Naive thymus-derived CD4-positive, alpha-beta T cell (primary cell): ENCODE data around the gene LRP2. TPM values are rescaled to one million over a fixed set of nuclear protein-coding genes. Genes with fewer than 3 reads are reported as not detected.

ENCODE experiments used
- ATAC-seq: fragments of 150-1000 bp; cut with Tn5 transposase; 2 replicates; pipeline ENCODE4 v1.10.0; 2021; ENCODE audit warnings: mild to moderate bottlenecking, moderate library complexity
- CTCF ChIA-PET: fragments of 350-600 bp; sonication (Branson Sonifier 250); formaldehyde crosslinking; loops from one replicate; lab custom pipeline; 2021; ENCODE audit warnings: antibody characterized with exemption; lab: Charles Lee
- POLR2A ChIA-PET: fragments of 350-600 bp; sonication (Branson Sonifier 250); formaldehyde crosslinking; loops from one replicate; lab custom pipeline; 2021; ENCODE audit warnings: antibody characterized with exemption, inconsistent platforms; lab: Charles Lee
- DNase-seq, 9 donors: peaks; one replicate each; pipeline versions ENCODE4 v3.0.0 to v3.0.0-alpha.2; 2020 to 2022; ENCODE audit warnings: mixed read lengths in 1 of 9
- H3K27ac ChIP-seq: one replicate; pipeline ENCODE4 v1.7.0; 2013; ENCODE audit warnings: mild to moderate bottlenecking, low read depth, low read length, moderate library complexity
- H3K27me3 ChIP-seq, 2 donors: one replicate each; pipeline ENCODE4 v1.7.0; 2013; ENCODE audit warnings: low read length in 2 of 2, mild to moderate bottlenecking in 2 of 2, moderate library complexity in 2 of 2; ENCODE audit not compliant: control insufficient read depth in 2 of 2, insufficient read depth in 2 of 2
- H3K36me3 ChIP-seq, 3 experiments: 1 replicate in 2 of 3; 2 replicates in 1 of 3; pipeline ENCODE4 v1.7.0; 2013; ENCODE audit warnings: low read length in 3 of 3, mild to moderate bottlenecking in 3 of 3, moderate library complexity in 1 of 3; ENCODE audit not compliant: insufficient read depth in 3 of 3, control insufficient read depth in 2 of 3
- H3K4me1 ChIP-seq, 2 donors: one replicate each; pipeline ENCODE4 v1.7.0; 2013; ENCODE audit warnings: low read length in 2 of 2, mild to moderate bottlenecking in 2 of 2, moderate library complexity in 1 of 2; ENCODE audit not compliant: control insufficient read depth in 2 of 2, insufficient read depth in 2 of 2
- H3K4me3 ChIP-seq: 2 replicates; pipeline ENCODE4 v1.7.0; 2013; ENCODE audit warnings: mild to moderate bottlenecking, low read length
- H3K9me3 ChIP-seq, 3 experiments: 1 replicate in 2 of 3; 2 replicates in 1 of 3; pipeline ENCODE4 v1.7.0; 2013; ENCODE audit warnings: low read length in 3 of 3; ENCODE audit not compliant: control insufficient read depth in 2 of 3
- H3K27ac Mint-ChIP-seq, 9 donors: one replicate each; pipeline ENCODE4 v1.8.0; 2020 to 2022; ENCODE audit warnings: mixed read lengths in 9 of 9, mild to moderate bottlenecking in 8 of 9, moderate library complexity in 5 of 9, inconsistent platforms in 2 of 9
- H3K27me3 Mint-ChIP-seq, 5 donors: one replicate each; pipeline ENCODE4 v1.8.0; 2021 to 2022; ENCODE audit warnings: mixed read lengths in 5 of 5, mild to moderate bottlenecking in 1 of 5
- H3K36me3 Mint-ChIP-seq, 5 donors: one replicate each; pipeline ENCODE4 v1.8.0; 2020 to 2022; ENCODE audit warnings: mixed read lengths in 5 of 5, mild to moderate bottlenecking in 3 of 5, inconsistent platforms in 1 of 5
- H3K4me1 Mint-ChIP-seq, 7 donors: one replicate each; pipeline ENCODE4 v1.8.0; 2020 to 2022; ENCODE audit warnings: mixed read lengths in 7 of 7, mild to moderate bottlenecking in 3 of 7, inconsistent platforms in 1 of 7
- H3K4me3 Mint-ChIP-seq, 10 donors: one replicate each; pipeline ENCODE4 v1.8.0; 2020 to 2022; ENCODE audit warnings: mild to moderate bottlenecking in 10 of 10, mixed read lengths in 10 of 10, moderate library complexity in 6 of 10, inconsistent platforms in 2 of 10
- H3K9me3 Mint-ChIP-seq, 11 donors: one replicate each; pipeline ENCODE4 v1.8.0; 2020 to 2022; ENCODE audit warnings: mixed read lengths in 11 of 11, mild to moderate bottlenecking in 4 of 11, inconsistent platforms in 1 of 11, moderate library complexity in 1 of 11
- intact Hi-C, 2 donors: fragments of 100-400 bp; cut with micrococcal nuclease; formaldehyde crosslinking; loops; one replicate each; pipeline ENCODE4 v1.15.1; 2023
- polyA plus RNA-seq, 2 donors: library from polyadenylated mRNA; unstranded; fragments of 300-500 nt; fragmentation: Illumina TruSeq; gene quantifications; one replicate each; pipeline ENCODE4 v1.2.3, GENCODE V29; 2021
- total RNA-seq, 6 experiments: library from RNA in 5 of 6; stranded (reverse) in 5 of 6; gene quantifications; 1 replicate in 5 of 6; 2 replicates in 1 of 6; pipeline ENCODE4 v1.2.3 and lab custom pipeline; 2021 to 2026

LRP2 gene
- total and polyA plus RNA-seq, 7 experiments from 2014 or later = 0.15 TPM; not detected in 6

DNA sequence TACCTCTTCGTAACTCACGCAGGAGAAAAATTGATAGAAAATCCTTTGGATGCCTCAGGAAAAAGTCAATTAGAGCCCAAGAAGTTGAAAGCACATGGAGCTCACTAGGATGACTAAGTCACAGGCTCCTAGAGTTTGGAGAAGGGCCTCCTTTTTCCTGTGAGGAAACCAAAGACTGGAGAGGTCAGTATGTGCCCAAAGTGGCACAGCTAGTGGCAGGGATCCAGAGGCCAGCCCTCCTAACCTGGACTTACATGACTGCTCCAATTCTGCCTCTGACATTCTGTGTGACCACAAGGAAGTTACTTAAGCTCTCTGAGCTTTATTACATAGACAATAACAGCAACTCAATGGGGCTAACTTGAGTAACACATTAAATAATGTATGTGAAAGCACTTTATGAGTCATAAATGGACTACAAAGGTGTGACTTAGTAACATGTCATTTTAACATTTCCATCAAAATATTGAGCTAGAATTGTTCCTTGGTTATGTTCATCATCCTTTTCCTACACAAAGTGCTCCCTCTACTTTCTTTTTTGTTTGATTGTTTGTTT lies 201.3 kb downstream of the LRP2 start:
- H3K27me3 Mint-ChIP-seq = peaks cover 6 to 20% (median 13%) of the 10 kb centered on the region in 5 donors
- no peak overlapping the region for H3K4me3 Mint-ChIP-seq
- intact Hi-C loops = no loop called here
- H3K9me3 ChIP-seq = no peaks in the 10 kb centered on the region
- H3K4me3 ChIP-seq = no peak overlapping the region
- H3K27ac Mint-ChIP-seq = no peak overlapping the region
- H3K9me3 Mint-ChIP-seq = no peaks in the 10 kb centered on the region
- H3K27me3 ChIP-seq = no peaks in the 10 kb centered on the region
- no peaks in the 10 kb centered on the region for H3K4me1 ChIP-seq
- ATAC-seq (no peak), DNase-seq (no peak)
- peaks cover 0 to 3% (median 0%) of the 10 kb centered on the region in 7 donors for H3K4me1 Mint-ChIP-seq
- CTCF ChIA-PET = no interaction called here
- no peaks in the 10 kb centered on the region for H3K36me3 Mint-ChIP-seq
- H3K36me3 ChIP-seq = no peaks in the 10 kb centered on the region
- no peak overlapping the region for H3K27ac ChIP-seq
- POLR2A ChIA-PET = no interaction called here

DNA sequence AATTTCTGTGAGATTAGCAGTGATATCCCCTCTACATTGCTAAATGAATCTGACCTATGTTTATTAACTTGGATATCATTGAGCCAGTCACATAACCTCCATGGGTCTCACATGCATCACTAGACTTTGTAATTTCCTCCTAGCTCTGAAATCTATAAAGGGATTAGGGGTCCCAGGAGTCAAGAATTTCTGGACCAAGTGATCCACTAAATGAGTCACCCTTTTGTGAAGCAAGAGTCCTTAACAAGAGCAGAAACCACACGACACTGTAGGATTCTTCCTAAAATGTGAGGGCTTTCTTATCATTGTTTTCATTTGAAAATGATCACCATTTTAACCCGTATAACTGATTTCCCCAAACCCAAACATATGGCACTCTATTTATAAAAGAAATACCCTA lies 202.6 kb downstream of the LRP2 start:
- Histone ChIP-seq H3K27me3 (no peaks in the 10 kb centered on the region), H3K4me3 (no peak overlapping the region), H3K4me1 (no peaks in the 10 kb centered on the region), H3K36me3 (no peaks in the 10 kb centered on the region), H3K27ac (no peak overlapping the region), H3K9me3 (no peaks in the 10 kb centered on the region)
- Mint-ChIP-seq H3K4me1 (peaks cover 0 to 3% (median 0%) of the 10 kb centered on the region in 7 donors), H3K9me3 (peaks cover 0 to 2% (median 0%) of the 10 kb centered on the region in 11 donors), H3K27ac (no peak overlapping the region), H3K4me3 (no peak overlapping the region), H3K27me3 (peaks cover 4 to 21% (median 6%) of the 10 kb centered on the region in 5 donors), H3K36me3 (no peaks in the 10 kb centered on the region)
- ChIA-PET POLR2A (no interaction called here), CTCF (no interaction called here)
- intact Hi-C loops = no loop called here
- DNase-seq (no peak), ATAC-seq (no peak)

DNA sequence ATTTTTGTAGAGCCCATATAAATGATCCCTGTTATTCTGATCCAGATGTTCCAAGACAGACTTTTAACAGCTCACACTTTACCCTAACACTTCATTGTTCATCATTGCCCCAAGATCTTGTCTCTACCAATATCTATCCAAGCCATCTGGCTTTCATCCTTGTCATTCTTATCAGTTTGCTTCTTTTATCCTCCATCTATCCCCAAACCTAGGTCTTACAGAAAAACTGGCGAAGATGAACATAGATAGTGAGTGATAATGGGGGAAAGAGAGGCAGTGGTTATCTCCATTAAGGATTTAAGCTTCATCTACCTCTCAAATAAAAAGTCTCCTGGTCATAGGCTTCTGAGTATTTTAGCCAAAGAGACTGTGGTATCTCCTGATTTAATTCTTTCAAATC lies 203.5 kb downstream of the LRP2 start:
- ChIA-PET POLR2A (no interaction called here), CTCF (no interaction called here)
- Mint-ChIP-seq H3K27ac (no peak overlapping the region), H3K27me3 (peaks cover 4 to 24% (median 6%) of the 10 kb centered on the region in 5 donors), H3K4me3 (no peak overlapping the region), H3K4me1 (peaks cover 0 to 3% (median 0%) of the 10 kb centered on the region in 7 donors), H3K36me3 (peaks cover 0 to 4% (median 3%) of the 10 kb centered on the region in 5 donors), H3K9me3 (peaks cover 0 to 9% (median 4%) of the 10 kb centered on the region in 11 donors)
- H3K27ac ChIP-seq = no peak overlapping the region
- no peak for DNase-seq
- no peaks in the 10 kb centered on the region for H3K27me3 ChIP-seq
- intact Hi-C loops = no loop called here
- H3K4me3 ChIP-seq = no peak overlapping the region
- H3K4me1 ChIP-seq = no peaks in the 10 kb centered on the region
- no peaks in the 10 kb centered on the region for H3K36me3 ChIP-seq
- no peaks in the 10 kb centered on the region for H3K9me3 ChIP-seq
- ATAC-seq = no peak

DNA sequence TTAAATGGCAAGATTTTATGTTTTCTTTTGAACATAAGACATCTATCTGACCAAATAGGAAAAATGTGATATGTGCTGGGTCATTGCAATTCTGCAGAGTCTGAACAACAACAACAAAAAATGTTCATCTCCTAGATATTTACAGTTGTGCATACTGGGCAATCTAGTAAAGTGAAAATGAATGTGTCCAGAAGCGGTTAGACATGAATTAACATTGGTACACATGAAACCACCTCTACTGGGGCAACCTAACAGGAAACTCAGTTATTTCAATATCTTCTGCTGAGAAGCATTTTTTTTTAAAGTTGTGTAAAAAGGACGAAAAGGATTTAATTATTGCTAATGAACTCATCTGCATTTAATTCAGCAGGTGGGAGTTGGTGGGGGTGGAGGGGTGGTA lies 216.1 kb downstream of the LRP2 start:
- Histone ChIP-seq H3K27me3 (no peaks in the 10 kb centered on the region), H3K4me1 (no peaks in the 10 kb centered on the region), H3K9me3 (no peaks in the 10 kb centered on the region), H3K27ac (no peak overlapping the region), H3K36me3 (no peaks in the 10 kb centered on the region), H3K4me3 (no peak overlapping the region)
- DNase-seq (no peak), ATAC-seq (no peak)
- Mint-ChIP-seq H3K36me3 (no peaks in the 10 kb centered on the region), H3K27ac (no peak overlapping the region), H3K27me3 (peaks cover 0 to 4% (median 0%) of the 10 kb centered on the region in 5 donors), H3K4me1 (peaks cover 0 to 1% (median 0%) of the 10 kb centered on the region in 7 donors), H3K4me3 (no peak overlapping the region), H3K9me3 (no peaks in the 10 kb centered on the region)
- POLR2A ChIA-PET = no interaction called here
- CTCF ChIA-PET = interaction anchor here (3.1 kb wide), 1 partner anchor 37 kb away, joined by 12 read pairs; no protein-coding TSS in a partner anchor
- intact Hi-C loops = no loop called here

DNA sequence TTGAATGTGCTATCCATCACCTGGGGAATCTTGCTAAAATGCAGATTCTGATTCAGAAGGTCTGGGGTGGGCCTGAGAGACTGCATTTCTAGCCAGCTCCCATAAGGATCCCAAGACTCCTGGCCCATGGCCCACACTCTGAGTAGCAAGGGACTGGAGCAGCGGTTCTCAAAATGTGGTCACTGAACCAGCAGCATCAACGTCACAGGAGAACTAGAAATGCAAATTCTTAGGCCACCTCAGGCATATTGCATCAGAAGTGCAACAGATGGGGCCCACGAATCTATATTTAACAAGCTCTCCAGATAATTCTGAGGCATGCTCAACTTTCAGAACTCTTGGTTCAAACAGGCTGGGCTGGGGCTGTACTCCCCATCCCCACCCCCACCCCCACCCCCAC lies 218.3 kb downstream of the LRP2 start:
- Mint-ChIP-seq H3K27me3 (peaks cover 0 to 4% (median 0%) of the 10 kb centered on the region in 5 donors), H3K36me3 (no peaks in the 10 kb centered on the region), H3K4me3 (no peak overlapping the region), H3K27ac (no peak overlapping the region), H3K9me3 (no peaks in the 10 kb centered on the region), H3K4me1 (peaks cover 0 to 1% (median 0%) of the 10 kb centered on the region in 7 donors)
- intact Hi-C loops = no loop called here
- ChIA-PET POLR2A (no interaction called here), CTCF (interaction anchor here (1.2 to 3.1 kb wide), 5 partner anchors 12 to 184 kb away, joined by 3 to 12 read pairs (median 4); no protein-coding TSS in a partner anchor)
- H3K9me3 ChIP-seq = no peaks in the 10 kb centered on the region
- no peaks in the 10 kb centered on the region for H3K36me3 ChIP-seq
- H3K27me3 ChIP-seq = no peaks in the 10 kb centered on the region
- H3K4me3 ChIP-seq = no peak overlapping the region
- H3K27ac ChIP-seq = no peak overlapping the region
- no peak for ATAC-seq
- DNase-seq = no peak
- no peaks in the 10 kb centered on the region for H3K4me1 ChIP-seq

DNA sequence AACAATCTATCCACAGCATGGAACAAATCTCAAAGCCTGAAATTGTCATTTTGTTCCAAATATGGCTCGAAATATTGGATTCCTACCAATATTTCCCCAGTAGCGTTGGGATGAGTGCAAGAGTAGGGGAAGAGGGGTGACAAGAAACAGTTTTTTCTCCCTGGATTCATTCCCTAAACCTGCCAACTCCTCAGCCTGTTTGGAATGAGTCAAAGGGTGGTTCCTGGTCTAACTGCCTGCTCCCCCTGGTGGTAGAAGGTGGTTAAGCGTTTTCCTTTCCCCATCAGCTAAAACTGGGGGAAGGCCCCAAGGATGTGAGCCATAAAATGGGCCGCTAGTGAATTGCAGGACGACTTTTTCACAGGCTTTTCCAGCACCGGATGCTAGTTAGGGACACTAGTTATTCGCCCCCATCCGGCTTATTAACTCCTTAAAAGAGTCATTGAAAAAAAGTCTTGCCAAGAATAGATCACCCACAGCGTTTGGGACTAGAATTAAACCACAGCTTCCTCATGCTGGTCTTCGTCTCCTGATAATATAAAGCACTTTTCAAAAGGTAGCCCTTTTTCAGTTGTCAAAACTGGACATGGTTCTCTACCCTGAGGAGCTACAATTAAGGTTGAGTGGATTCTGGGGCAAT lies 220.5 kb downstream of the LRP2 start:
- no peak overlapping the region for H3K4me3 ChIP-seq
- no peak overlapping the region for H3K4me3 Mint-ChIP-seq
- DNase-seq (peak; percentile 21 to 65 (median 49)), ATAC-seq (peak; percentile 73)
- H3K9me3 Mint-ChIP-seq = no peaks in the 10 kb centered on the region
- intact Hi-C loops = loop anchor here (1.0 kb wide), 2 partner anchors 33 to 181 kb away; no protein-coding TSS in a partner anchor
- no peaks in the 10 kb centered on the region for H3K27me3 ChIP-seq
- no peaks in the 10 kb centered on the region for H3K36me3 Mint-ChIP-seq
- no peak overlapping the region for H3K27ac Mint-ChIP-seq
- ChIA-PET CTCF (interaction anchor here (0.6 to 5.6 kb wide), 9 partner anchors 10 to 184 kb away, joined by 3 to 85 read pairs (median 4); no protein-coding TSS in a partner anchor), POLR2A (no interaction called here)
- peaks cover 0 to 3% (median 0%) of the 10 kb centered on the region in 5 donors for H3K27me3 Mint-ChIP-seq
- no peaks in the 10 kb centered on the region for H3K4me1 ChIP-seq
- no peak overlapping the region for H3K27ac ChIP-seq
- H3K9me3 ChIP-seq = no peaks in the 10 kb centered on the region
- no peaks in the 10 kb centered on the region for H3K36me3 ChIP-seq
- peaks cover 0 to 1% (median 0%) of the 10 kb centered on the region in 7 donors for H3K4me1 Mint-ChIP-seq
